Measurements from ENCODE around the gene TXLNA. TPM values are rescaled to one million over a fixed set of nuclear protein-coding genes. Genes with fewer than 3 reads are reported as not detected.

The TXLNA gene
- total RNA-seq, 3 donors from 2014 or later: 31.0 to 45.2 (median 39.3) TPM

DNA sequence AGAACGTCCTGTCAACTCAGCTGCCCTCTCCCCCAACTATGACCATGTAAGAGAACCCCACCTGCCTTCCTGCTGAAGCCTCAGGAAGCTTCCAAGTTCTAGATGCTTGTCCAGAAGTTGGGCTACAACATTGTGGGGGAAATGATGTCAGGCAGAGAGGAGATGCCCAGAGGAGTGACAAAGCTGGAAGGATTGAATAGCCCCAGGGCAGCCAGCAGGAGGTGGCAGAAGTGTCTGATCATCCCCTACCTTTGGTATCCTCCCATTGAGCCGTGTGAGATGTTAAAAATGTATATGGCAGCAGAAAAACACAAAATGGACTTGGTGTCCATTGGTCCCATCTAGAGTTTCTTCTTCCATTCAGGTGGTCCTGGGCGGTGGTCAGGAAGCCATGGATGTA is 49.3 kb downstream of the TXLNA start:
- Histone ChIP-seq H3K9me3 (no peaks in the 10 kb centered on the region), H3K4me3 (no peak overlapping the region), H3K4me1 (ENCODE audit: low read depth) (peaks cover under 1% of the 10 kb centered on the region), H3K36me3 (ENCODE audit: low read depth) (peaks cover 13% of the 10 kb centered on the region)
- ATAC-seq (no peak), DNase-seq (no peak)
- intact Hi-C loops (cut with DNase I, micrococcal nuclease): no loop called here
- TF ChIP-seq, protein P1, sequence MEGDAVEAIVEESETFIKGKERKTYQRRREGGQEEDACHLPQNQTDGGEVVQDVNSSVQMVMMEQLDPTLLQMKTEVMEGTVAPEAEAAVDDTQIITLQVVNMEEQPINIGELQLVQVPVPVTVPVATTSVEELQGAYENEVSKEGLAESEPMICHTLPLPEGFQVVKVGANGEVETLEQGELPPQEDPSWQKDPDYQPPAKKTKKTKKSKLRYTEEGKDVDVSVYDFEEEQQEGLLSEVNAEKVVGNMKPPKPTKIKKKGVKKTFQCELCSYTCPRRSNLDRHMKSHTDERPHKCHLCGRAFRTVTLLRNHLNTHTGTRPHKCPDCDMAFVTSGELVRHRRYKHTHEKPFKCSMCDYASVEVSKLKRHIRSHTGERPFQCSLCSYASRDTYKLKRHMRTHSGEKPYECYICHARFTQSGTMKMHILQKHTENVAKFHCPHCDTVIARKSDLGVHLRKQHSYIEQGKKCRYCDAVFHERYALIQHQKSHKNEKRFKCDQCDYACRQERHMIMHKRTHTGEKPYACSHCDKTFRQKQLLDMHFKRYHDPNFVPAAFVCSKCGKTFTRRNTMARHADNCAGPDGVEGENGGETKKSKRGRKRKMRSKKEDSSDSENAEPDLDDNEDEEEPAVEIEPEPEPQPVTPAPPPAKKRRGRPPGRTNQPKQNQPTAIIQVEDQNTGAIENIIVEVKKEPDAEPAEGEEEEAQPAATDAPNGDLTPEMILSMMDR (IDR thresholded peaks at IDR 0.05): no peak

DNA sequence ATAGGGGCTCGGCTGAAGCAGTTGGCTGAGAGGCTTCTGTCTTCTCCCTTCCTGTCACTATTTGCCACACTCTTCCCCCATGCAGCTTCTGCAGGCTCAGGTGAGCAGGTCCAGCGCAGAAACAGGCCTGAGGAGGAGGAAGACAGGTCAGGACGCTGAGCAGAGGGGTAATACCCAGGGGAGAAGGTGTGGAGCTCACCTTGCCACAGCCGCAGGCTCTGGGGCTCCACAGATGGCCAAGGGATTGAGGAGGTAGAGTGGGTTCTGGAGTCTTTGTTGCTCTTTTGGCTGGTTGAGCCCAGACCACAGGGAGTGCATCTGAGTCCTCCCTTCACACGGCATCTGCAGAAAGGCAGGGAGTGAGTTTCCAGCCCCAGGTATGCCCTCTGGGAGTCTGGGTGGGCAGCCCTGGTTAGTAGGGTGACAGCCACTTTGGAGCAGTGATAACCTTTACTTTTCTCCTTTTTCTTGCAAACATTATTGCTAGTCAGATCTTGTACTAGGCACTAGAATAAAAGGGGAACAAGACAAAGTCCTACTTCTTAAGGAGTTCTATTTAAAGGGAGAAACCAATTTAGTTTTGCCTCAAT is 52.5 kb downstream of the TXLNA start:
- Histone ChIP-seq H3K9me3 (no peaks in the 10 kb centered on the region), H3K4me1 (ENCODE audit: low read depth) (no peaks in the 10 kb centered on the region), H3K36me3 (ENCODE audit: low read depth) (peaks cover 11% of the 10 kb centered on the region), H3K4me3 (no peak overlapping the region)
- intact Hi-C loops (cut with DNase I, micrococcal nuclease): no loop called here
- DNase-seq (no peak), ATAC-seq (no peak)
- TF ChIP-seq, protein P1 (IDR thresholded peaks at IDR 0.05): no peak

DNA sequence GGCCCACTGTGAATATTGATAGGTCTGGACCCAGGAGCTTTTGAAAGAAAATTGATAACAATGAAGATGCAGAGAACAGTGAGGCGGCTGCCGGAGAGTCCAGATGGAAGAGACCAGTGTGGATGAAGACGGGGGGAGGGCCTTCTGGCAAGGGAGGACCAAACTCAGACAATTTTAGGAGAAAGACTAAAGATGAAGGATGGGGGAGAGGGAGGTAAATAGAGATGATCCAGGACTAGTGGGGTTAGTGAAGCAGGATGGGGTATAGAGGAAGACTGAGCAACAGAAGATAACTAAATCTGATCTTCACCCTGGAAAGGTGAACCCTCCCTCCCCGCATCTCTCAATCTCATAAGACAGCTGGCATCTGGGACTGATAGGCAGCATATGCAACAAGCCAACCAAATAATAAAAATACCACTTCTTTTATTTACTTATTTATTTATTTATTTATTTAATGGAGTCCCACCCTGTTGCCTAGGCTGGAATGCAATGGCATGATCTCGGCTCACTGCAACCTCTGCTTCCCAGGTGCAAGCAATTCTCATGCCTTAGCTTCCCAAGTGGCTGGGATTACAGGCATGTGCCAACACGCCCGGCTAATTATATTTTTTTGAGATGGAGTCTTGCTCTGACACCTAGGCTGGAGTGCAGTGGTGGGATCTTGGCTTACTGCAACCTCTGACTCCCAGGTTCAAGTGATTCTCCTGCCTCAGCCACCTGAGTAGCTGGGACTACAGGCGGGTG is 53.3 kb downstream of the TXLNA start:
- ATAC-seq (no peak), DNase-seq (no peak)
- Histone ChIP-seq H3K4me1 (ENCODE audit: low read depth) (no peaks in the 10 kb centered on the region), H3K4me3 (no peak overlapping the region), H3K9me3 (no peaks in the 10 kb centered on the region), H3K36me3 (ENCODE audit: low read depth) (peaks cover 10% of the 10 kb centered on the region)
- intact Hi-C loops (cut with DNase I, micrococcal nuclease): no loop called here
- TF ChIP-seq, protein P1 (IDR thresholded peaks at IDR 0.05): no peak

DNA sequence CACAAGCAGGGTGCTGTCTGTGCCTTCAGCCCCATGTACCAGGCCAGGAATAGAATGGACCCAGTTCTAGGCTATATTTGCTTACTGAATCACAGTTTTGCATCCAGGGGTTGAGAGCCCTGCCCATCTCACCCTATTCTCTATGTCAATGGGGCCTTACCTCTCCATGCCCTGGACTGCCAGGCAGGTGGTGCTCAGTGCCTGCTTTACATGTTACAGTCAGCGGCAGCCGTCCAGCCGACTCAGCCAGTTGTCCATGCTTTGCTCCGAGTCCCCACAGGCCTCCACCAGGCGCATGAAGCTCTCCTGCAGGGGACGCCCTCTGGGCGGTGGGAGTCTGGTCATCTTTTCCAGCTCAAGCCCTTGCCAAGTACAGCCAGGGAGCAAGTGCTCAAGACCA is 55.3 kb downstream of the TXLNA start:
- DNase-seq: no peak
- TF ChIP-seq, protein P1 (IDR thresholded peaks at IDR 0.05): no peak
- Histone ChIP-seq H3K4me1 (ENCODE audit: low read depth) (no peaks in the 10 kb centered on the region), H3K36me3 (ENCODE audit: low read depth) (peaks cover 9% of the 10 kb centered on the region), H3K9me3 (no peaks in the 10 kb centered on the region), H3K4me3 (no peak overlapping the region)
- intact Hi-C loops (cut with DNase I, micrococcal nuclease): no loop called here
- no peak for ATAC-seq

DNA sequence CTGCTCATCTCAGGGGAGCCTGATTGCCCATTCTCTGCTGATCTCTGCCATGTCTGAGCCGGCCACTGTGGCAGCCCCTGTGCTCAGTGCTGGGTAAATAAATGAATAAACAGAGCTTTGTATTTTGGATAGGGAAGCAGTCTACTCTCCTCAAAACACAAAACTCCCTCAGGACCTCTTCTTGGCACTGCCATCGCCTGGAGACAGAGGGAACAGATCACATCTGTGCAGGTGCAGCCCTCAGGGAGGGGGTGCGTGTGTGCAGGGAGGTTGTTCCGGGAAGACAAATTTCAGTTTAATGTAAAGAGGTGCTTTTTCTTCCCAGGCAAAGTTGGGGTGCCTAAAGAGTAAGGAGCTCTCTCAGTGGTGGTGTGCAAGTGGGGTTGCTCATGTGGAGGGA is 59.9 kb downstream of the TXLNA start:
- Histone ChIP-seq H3K4me1 (ENCODE audit: low read depth) (peaks cover 8% of the 10 kb centered on the region), H3K4me3 (no peak overlapping the region), H3K36me3 (ENCODE audit: low read depth) (no peaks in the 10 kb centered on the region), H3K9me3 (no peaks in the 10 kb centered on the region)
- DNase-seq (no peak), ATAC-seq (peak; percentile 15)
- TF ChIP-seq, protein P1 (IDR thresholded peaks at IDR 0.05): no peak
- intact Hi-C loops (cut with DNase I, micrococcal nuclease): no loop called here
